Spleen (tissue), 11 donors: ENCODE data around the gene FUT6. TPM values are rescaled to one million over a fixed set of nuclear protein-coding genes. Genes with fewer than 3 reads are reported as not detected.

Experiments
- DNase-seq: peaks from one replicate; pipeline ENCODE4 v3.0.0-alpha.2; 2020
- H3K27ac ChIP-seq, 8 donors: fragments of 200-600 bp; sonication (generic) in 7 of 8; 1 replicate in 4 of 8; 2 replicates in 4 of 8; pipeline versions ENCODE4 v1.5.0 to v1.8.0; 2016 to 2021; ENCODE audit warnings: inconsistent platforms in 4 of 8, mild to moderate bottlenecking in 4 of 8, moderate library complexity in 1 of 8
- H3K27me3 ChIP-seq, 7 donors: fragments of 200-600 bp; sonication (generic) in 6 of 7; replicated peaks in 1 of 7; 1 replicate in 4 of 7; 2 replicates in 3 of 7; pipeline versions ENCODE4 v1.5.0 to v1.8.0; 2016 to 2021; ENCODE audit warnings: inconsistent platforms in 3 of 7, mild to moderate bottlenecking in 1 of 7
- H3K36me3 ChIP-seq, 6 donors: fragments of 200-600 bp; sonication (generic) in 5 of 6; 1 replicate in 4 of 6; 2 replicates in 2 of 6; pipeline versions ENCODE4 v1.5.0 to v1.8.0; 2016 to 2021; ENCODE audit warnings: inconsistent platforms in 2 of 6
- H3K4me1 ChIP-seq, 6 donors: fragments of 200-600 bp; sonication (generic) in 5 of 6; 1 replicate in 3 of 6; 2 replicates in 3 of 6; pipeline versions ENCODE4 v1.5.0 to v1.8.0; 2016 to 2021; ENCODE audit warnings: inconsistent platforms in 3 of 6
- H3K4me3 ChIP-seq, 8 donors: fragments of 200-600 bp; sonication (generic) in 7 of 8; 1 replicate in 4 of 8; 2 replicates in 4 of 8; pipeline versions ENCODE4 v1.5.0 to v1.8.0; 2016 to 2021; ENCODE audit warnings: inconsistent platforms in 4 of 8, mild to moderate bottlenecking in 4 of 8, moderate library complexity in 2 of 8
- H3K9me3 ChIP-seq, 8 donors: fragments of 200-600 bp; sonication (generic) in 7 of 8; 1 replicate in 4 of 8; 2 replicates in 4 of 8; pipeline versions ENCODE4 v1.5.0 to v1.8.0; 2016 to 2021; ENCODE audit warnings: inconsistent platforms in 4 of 8
- CTCF ChIP-seq, 11 experiments: fragments of 200-600 bp in 7 of 11; fragments of 450-650 bp in 4 of 11; sonication (generic) in 4 of 11; IDR thresholded peaks in 8 of 11; conservative IDR thresholded peaks in 3 of 11; 1 replicate in 7 of 11; 2 replicates in 4 of 11; pipeline versions ENCODE4 v1.4.0 to v1.8.0; 2016 to 2021; ENCODE audit warnings: antibody characterized with exemption in 11 of 11, inconsistent platforms in 4 of 11, mild to moderate bottlenecking in 1 of 11
- POLR2A ChIP-seq, 3 donors: fragments of 450-650 bp; IDR thresholded peaks; one replicate each; pipeline ENCODE4 v1.5.1; 2017; ENCODE audit warnings: antibody characterized with exemption in 3 of 3, mild to moderate bottlenecking in 1 of 3
- POLR2AphosphoS5 ChIP-seq, 3 donors: sonication (generic); formaldehyde crosslinking; IDR thresholded peaks; one replicate each; pipeline ENCODE4 v1.5.1; 2017; ENCODE audit warnings: antibody characterized with exemption in 3 of 3
- WGBS, 5 donors: extraction: QIAGEN DNeasy Blood & Tissue Kit in 3 of 5; methylation state at CpG; one replicate each; pipeline versions ENCODE4 v1.1.5 to v1.1.7; 2013 to 2018; 5-methylcytosine and 5-hydroxymethylcytosine counted together
- intact Hi-C: fragments of 100-400 bp; cut with DNase I; formaldehyde crosslinking; loops from one replicate; pipeline ENCODE4 v1.15.0; 2023; ENCODE audit warnings: low total_unique reads
- polyA plus RNA-seq, 3 donors: library from polyadenylated mRNA; stranded (reverse); fragments of 200-250 nt; gene quantifications; one replicate each; pipeline ENCODE4 v1.2.1, GENCODE V29; 2013
- total RNA-seq, 7 donors: library from RNA; depleted of rRNA in 3 of 7; stranded (reverse); fragments of >200 nt in 3 of 7; fragmentation: NEBNext Ultra II Directional in 4 of 7; extraction: Animal tissue kit (Norgen Biotek cat#: 25700) in 4 of 7; gene quantifications; one replicate each; pipeline versions ENCODE4 v1.1.0 to v1.2.1, GENCODE V29; 2016 to 2021
- donor health status: healthy with polysubstance abuse.
- donor health status: DM: no; HTN: no; CAD: no; lungs with moderate emphysema.
- donor health status: DM: no; HTN: no; CAD: no.
- donor health status: Bipolar disorder and iron deficiency.
- donor health status: healthy.
- donor health status: DM: no; HTN: no; CAD: no.
- donor health status: DM: yes; HTN: yes; CAD: no.

FUT6 gene
- total and polyA plus RNA-seq, 10 donors: 0.06 to 0.44 (median 0.13) TPM; not detected in 5

- Histone ChIP-seq H3K4me1 (no peaks in the 10 kb centered on the region), H3K27ac (no peak overlapping the region), H3K36me3 (no peaks in the 10 kb centered on the region), H3K9me3 (no peaks in the 10 kb centered on the region), H3K27me3 (peaks cover 0 to 27% (median 0%) of the 10 kb centered on the region in 7 donors), H3K4me3 (no peak overlapping the region)
- intact Hi-C loops: no loop called here
- DNase-seq: no peak
- no peak for TF ChIP-seq POLR2AphosphoS5 (IDR thresholded peaks at IDR 0.05)
- no peak for TF ChIP-seq CTCF (IDR thresholded peaks at IDR 0.05 in 8 of 11, conservative IDR thresholded peaks at IDR 0.05 in 3 of 11)
- TF ChIP-seq POLR2A (IDR thresholded peaks at IDR 0.05): no peak
- 67 to 81% (median 72%) methylated on average over 8 to 9 of the region's 9 CpGs for whole genome bisulfite sequencing, 5 donors
Measured at GRCh38 chr19:5814123-5814851, 25.2 kb downstream of the FUT6 start.

GRCh38 chr19:5811117-5811516 lies 28.4 kb downstream of the FUT6 start:
- no peak overlapping the region for H3K4me3 ChIP-seq
- H3K27ac ChIP-seq: no peak overlapping the region
- 93 to 97% (median 97%) methylated on average over 4 of the region's 4 CpGs for whole genome bisulfite sequencing, 5 donors
- intact Hi-C loops: no loop called here
- TF ChIP-seq POLR2AphosphoS5 (IDR thresholded peaks at IDR 0.05) (no peak), POLR2A (IDR thresholded peaks at IDR 0.05) (no peak), CTCF (IDR thresholded peaks at IDR 0.05 in 8 of 11, conservative IDR thresholded peaks at IDR 0.05 in 3 of 11) (no peak)
- H3K27me3 ChIP-seq: peaks cover 0 to 17% (median 0%) of the 10 kb centered on the region in 7 donors
- no peak for DNase-seq
- H3K36me3 ChIP-seq: no peaks in the 10 kb centered on the region
- H3K4me1 ChIP-seq: peaks cover 0 to under 1% (median 0%) of the 10 kb centered on the region in 6 donors
- no peaks in the 10 kb centered on the region for H3K9me3 ChIP-seq

- no peak overlapping the region for H3K27ac ChIP-seq
- no peak overlapping the region for H3K4me3 ChIP-seq
- 78 to 91% (median 83%) methylated on average over 10 of the region's 10 CpGs for WGBS, 5 donors
- H3K4me1 ChIP-seq: peaks cover 0 to 12% (median 8%) of the 10 kb centered on the region in 6 donors
- DNase-seq: no peak
- H3K27me3 ChIP-seq: peaks cover 0 to 22% (median 10%) of the 10 kb centered on the region in 7 donors
- no peaks in the 10 kb centered on the region for H3K36me3 ChIP-seq
- H3K9me3 ChIP-seq: no peaks in the 10 kb centered on the region
- intact Hi-C loops: no loop called here
- TF ChIP-seq CTCF (IDR thresholded peaks at IDR 0.05 in 8 of 11, conservative IDR thresholded peaks at IDR 0.05 in 3 of 11) (no peak), POLR2AphosphoS5 (IDR thresholded peaks at IDR 0.05) (no peak), POLR2A (IDR thresholded peaks at IDR 0.05) (no peak)
Measured at GRCh38 chr19:5809469-5809868, 30.0 kb downstream of the FUT6 start.

- TF ChIP-seq POLR2AphosphoS5 (IDR thresholded peaks at IDR 0.05): no peak
- TF ChIP-seq CTCF (IDR thresholded peaks at IDR 0.05 in 8 of 11, conservative IDR thresholded peaks at IDR 0.05 in 3 of 11): no peak
- no peak for TF ChIP-seq POLR2A (IDR thresholded peaks at IDR 0.05)
- no peak for DNase-seq
- peaks cover 0 to 16% (median 13%) of the 10 kb centered on the region in 6 donors for H3K4me1 ChIP-seq
- no peak overlapping the region for H3K4me3 ChIP-seq
- intact Hi-C loops: no loop called here
- peaks cover 0 to 22% (median 14%) of the 10 kb centered on the region in 7 donors for H3K27me3 ChIP-seq
- 60 to 85% (median 84%) methylated on average over 9 of the region's 9 CpGs for WGBS, 5 donors
- no peaks in the 10 kb centered on the region for H3K9me3 ChIP-seq
- H3K36me3 ChIP-seq: no peaks in the 10 kb centered on the region
- H3K27ac ChIP-seq: no peak overlapping the region
Measured at GRCh38 chr19:5809053-5809452, 30.4 kb downstream of the FUT6 start.
